ENCODE results near the gene DUSP22. TPM values are rescaled to one million over a fixed set of nuclear protein-coding genes. Genes with fewer than 3 reads are reported as not detected.

The DUSP22 gene
- total and polyA plus RNA-seq, 2 experiments from 2014 or later, result 12.8 to 36.8 TPM

DNA sequence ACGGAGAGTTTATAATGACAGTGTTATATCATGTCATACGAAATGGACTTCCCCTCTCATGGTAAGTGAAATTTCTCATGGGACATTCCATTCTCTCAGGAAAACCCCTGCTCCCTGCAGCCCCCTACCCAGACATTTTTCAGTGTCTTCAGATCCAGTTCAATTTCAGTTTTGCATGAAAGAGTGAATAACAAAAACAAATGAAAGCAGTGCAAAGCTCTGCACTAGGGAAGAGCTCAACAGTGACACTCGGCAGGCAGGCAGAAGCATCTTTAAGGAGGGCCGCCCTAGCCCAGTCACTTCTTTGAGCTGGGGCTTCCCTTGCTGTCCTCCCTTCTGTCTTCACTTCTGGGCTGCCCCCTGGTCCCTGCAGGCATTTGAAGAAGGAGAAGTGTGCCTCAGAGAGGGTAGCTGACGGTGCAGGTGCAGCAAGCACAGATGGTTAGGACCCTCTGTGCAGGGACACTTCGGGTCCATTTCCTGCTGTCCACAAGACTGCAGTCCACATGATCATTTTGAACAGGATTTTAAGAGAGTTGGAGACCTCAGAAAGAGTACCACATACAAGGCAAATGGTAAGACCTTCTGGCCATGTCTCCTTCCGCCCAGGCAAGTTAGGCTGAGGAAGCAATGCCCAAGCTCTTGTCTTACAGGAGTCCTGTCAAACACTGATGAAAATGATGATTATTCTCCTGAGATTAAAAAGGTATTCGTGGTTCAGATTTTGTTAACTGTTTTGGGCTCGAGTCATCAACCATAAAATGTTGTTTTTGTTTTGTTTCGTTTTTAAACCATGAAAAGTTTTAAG lies 5.4 kb upstream of the DUSP22 start (continued):
- TF ChIP-seq ZNF331 (CRISPR knock-in tag; IDR thresholded peaks at IDR 0.05; ENCODE audit: low read depth), result no peak
- TF ChIP-seq, protein P1, sequence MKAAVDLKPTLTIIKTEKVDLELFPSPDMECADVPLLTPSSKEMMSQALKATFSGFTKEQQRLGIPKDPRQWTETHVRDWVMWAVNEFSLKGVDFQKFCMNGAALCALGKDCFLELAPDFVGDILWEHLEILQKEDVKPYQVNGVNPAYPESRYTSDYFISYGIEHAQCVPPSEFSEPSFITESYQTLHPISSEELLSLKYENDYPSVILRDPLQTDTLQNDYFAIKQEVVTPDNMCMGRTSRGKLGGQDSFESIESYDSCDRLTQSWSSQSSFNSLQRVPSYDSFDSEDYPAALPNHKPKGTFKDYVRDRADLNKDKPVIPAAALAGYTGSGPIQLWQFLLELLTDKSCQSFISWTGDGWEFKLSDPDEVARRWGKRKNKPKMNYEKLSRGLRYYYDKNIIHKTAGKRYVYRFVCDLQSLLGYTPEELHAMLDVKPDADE (IDR thresholded peaks at IDR 0.05), result no peak
- no peak for TF ChIP-seq JUNB (IDR thresholded peaks at IDR 0.05; ENCODE audit: unreplicated experiment)
- no peak for TF ChIP-seq STAT1 (IDR thresholded peaks at IDR 0.05; ENCODE audit: unreplicated experiment)
- TF ChIP-seq, protein P2, sequence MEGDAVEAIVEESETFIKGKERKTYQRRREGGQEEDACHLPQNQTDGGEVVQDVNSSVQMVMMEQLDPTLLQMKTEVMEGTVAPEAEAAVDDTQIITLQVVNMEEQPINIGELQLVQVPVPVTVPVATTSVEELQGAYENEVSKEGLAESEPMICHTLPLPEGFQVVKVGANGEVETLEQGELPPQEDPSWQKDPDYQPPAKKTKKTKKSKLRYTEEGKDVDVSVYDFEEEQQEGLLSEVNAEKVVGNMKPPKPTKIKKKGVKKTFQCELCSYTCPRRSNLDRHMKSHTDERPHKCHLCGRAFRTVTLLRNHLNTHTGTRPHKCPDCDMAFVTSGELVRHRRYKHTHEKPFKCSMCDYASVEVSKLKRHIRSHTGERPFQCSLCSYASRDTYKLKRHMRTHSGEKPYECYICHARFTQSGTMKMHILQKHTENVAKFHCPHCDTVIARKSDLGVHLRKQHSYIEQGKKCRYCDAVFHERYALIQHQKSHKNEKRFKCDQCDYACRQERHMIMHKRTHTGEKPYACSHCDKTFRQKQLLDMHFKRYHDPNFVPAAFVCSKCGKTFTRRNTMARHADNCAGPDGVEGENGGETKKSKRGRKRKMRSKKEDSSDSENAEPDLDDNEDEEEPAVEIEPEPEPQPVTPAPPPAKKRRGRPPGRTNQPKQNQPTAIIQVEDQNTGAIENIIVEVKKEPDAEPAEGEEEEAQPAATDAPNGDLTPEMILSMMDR (conservative IDR thresholded peaks at IDR 0.05; ENCODE audit: low read depth in 2 of 2), result no peak
- TF ChIP-seq POLR2AphosphoS5 (IDR thresholded peaks at IDR 0.05; ENCODE audit: low read depth), result no peak
- no peak for TF ChIP-seq EZH2 (IDR thresholded peaks at IDR 0.05; ENCODE audit: low read depth, unreplicated experiment)
- TF ChIP-seq EZH2phosphoT487 (IDR thresholded peaks at IDR 0.05; ENCODE audit: unreplicated experiment), result no peak
- TF ChIP-seq NANOG (IDR thresholded peaks at IDR 0.05; ENCODE audit: borderline replicate concordance), result no peak
- TF ChIP-seq REST (IDR thresholded peaks at IDR 0.05; ENCODE audit: unreplicated experiment), result no peak
- TF ChIP-seq CREB1 (CRISPR knock-in tag; IDR thresholded peaks at IDR 0.05; ENCODE audit: low read depth), result no peak
- TF ChIP-seq ZNF114 (CRISPR knock-in tag; IDR thresholded peaks at IDR 0.05), result no peak

- no peak for DNase-seq (ENCODE audit: low spot score)
- peaks cover 11% of the 10 kb centered on the region for H3K27me3 Mint-ChIP-seq (ENCODE audit: insufficient read depth, low read depth, poor library complexity)
- peaks cover 74% of the 10 kb centered on the region for H3K9me3 Mint-ChIP-seq
- Histone ChIP-seq H3K4me3 (no peak overlapping the region), H2AFZ (no peak overlapping the region), H3K4me2 (no peak overlapping the region), H3F3A (replicated peaks; ENCODE audit: low read depth) (0 out of 2 replicates have a peak, but pooled peaks cover 2% of the 10 kb centered on the region), H3K9me2 (ENCODE audit: insufficient read depth) (no peaks in the 10 kb centered on the region), H3K4me1 (ENCODE audit: insufficient read depth) (peaks cover 7% of the 10 kb centered on the region), H3K79me2 (replicated peaks; ENCODE audit: insufficient read depth) (no peaks in the 10 kb centered on the region), H4K20me1 (replicated peaks; ENCODE audit: insufficient read depth) (no peaks in the 10 kb centered on the region), H3K27ac (ENCODE audit: low read depth) (no peak overlapping the region), H3K27me3 (ENCODE audit: insufficient read depth) (no peaks in the 10 kb centered on the region; the same call in 1 of the 2 replicates), H3K36me3 (ENCODE audit: insufficient read depth) (no peaks in the 10 kb centered on the region; the same call in 1 of the 2 replicates)
- no peak overlapping the region for H3K4me3 Mint-ChIP-seq
- no peak for ATAC-seq
- peaks cover 2% of the 10 kb centered on the region; the same call in 2 of the 3 replicates for H3K36me3 Mint-ChIP-seq (ENCODE audit: low read depth)
- H3K27ac Mint-ChIP-seq, result no peak overlapping the region
- H3K4me1 Mint-ChIP-seq, result peaks cover 6% of the 10 kb centered on the region; the same call in 2 of the 3 replicates
- TF ChIP-seq EZH2phosphoT487 (IDR thresholded peaks at IDR 0.05; ENCODE audit: unreplicated experiment), result no peak
- no peak for TF ChIP-seq ZNF331 (CRISPR knock-in tag; IDR thresholded peaks at IDR 0.05; ENCODE audit: low read depth)
- no peak for TF ChIP-seq STAT1 (IDR thresholded peaks at IDR 0.05; ENCODE audit: unreplicated experiment)
These were observed 4.8 kb upstream of the DUSP22 start for GRCh38 chr6:287489-287860.
